ENCODE data around the gene ZNF324B. TPM values are rescaled to one million over a fixed set of nuclear protein-coding genes. Genes with fewer than 3 reads are reported as not detected.

The ZNF324B gene
- total and polyA plus RNA-seq, 2 of the 4 experiments (the other 2 are of a cell fraction) = 3.5 to 4.1 TPM

DNA sequence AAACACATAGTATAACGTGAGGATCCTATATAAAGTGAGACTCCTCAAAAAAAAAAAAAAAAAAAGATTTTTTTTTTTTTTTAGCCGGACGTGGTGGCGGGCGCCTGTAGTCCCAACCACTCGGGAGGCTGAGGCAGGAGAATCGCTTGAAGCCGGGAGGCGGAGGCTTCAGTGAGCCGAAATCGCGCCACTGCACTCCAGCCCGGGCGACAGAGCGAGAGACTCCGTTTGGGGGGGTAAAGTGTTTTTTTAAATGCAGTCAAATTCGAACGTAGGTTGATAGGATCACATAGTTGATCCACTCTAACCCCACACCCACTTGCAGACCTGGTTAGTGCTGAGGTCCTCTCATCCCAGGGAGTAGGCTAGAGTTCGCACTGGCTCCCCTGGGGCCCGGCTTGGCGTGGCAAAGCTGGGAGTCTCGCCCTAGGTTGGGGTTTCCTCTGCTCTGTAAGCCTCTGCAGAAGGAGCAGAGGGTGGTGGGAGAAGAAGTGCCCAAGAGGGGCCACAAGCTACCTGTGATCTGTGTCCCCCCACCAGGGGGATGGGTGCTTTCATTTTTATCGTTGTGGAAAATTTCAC, 49.5 kb upstream of the ZNF324B start:
- no peak overlapping the region for H3K23ac ChIP-seq (ENCODE audit: low read depth, low read length)
- peaks cover 7 to 18% of the 10 kb centered on the region in 2 experiments; a peak in 3 of 4 replicates for H3K79me1 ChIP-seq (ENCODE audit: low read depth in 1 of 2, low read length in 2 of 2)
- peaks cover 5% of the 10 kb centered on the region for H3K9me1 ChIP-seq (ENCODE audit: insufficient read depth, low read length)
- no peak overlapping the region for H3K4ac ChIP-seq (ENCODE audit: low read depth, low read length)
- ChIA-PET CTCF (no interaction called here), POLR2A (ENCODE audit: unreplicated experiment) (no interaction called here)
- H2BK120ac ChIP-seq (ENCODE audit: low read depth, low read length) = no peak overlapping the region
- H3K4me2 ChIP-seq (ENCODE audit: low read depth, low read length) = peak overlapping the region; percentile 81
- H3K14ac ChIP-seq (replicated peaks; ENCODE audit: low read depth, low read length) = no peak overlapping the region
- no peak overlapping the region for H4K8ac ChIP-seq (ENCODE audit: low read depth in 2 of 2, low read length in 2 of 2)
- no TSS peak for BruUV-seq (replicated peaks)
- no peak overlapping the region for H2BK20ac ChIP-seq (ENCODE audit: low read depth, low read length)
- H4K5ac ChIP-seq (ENCODE audit: low read depth, low read length) = no peak overlapping the region
- no peak overlapping the region for H3K27ac ChIP-seq (ENCODE audit: insufficient read depth, low read length)
- dilution Hi-C loops (cut with HindIII; ENCODE audit: low sequenced_read_pairs, unreplicated experiment) (no loop called here), in situ Hi-C loops (cut with MboI; ENCODE audit: low sequenced_read_pairs) (no loop called here), intact Hi-C loops (cut with micrococcal nuclease) (no loop called here)
- TF ChIP-seq RFX5 (IDR thresholded peaks at IDR 0.05; ENCODE audit: low read depth, low read length) (no peak), MAZ (IDR thresholded peaks at IDR 0.05; ENCODE audit: borderline replicate concordance, low read depth, low read length) (no peak), RCOR1 (IDR thresholded peaks at IDR 0.05; ENCODE audit: insufficient replicate concordance, low read length) (no peak), MAFK (IDR thresholded peaks at IDR 0.05; ENCODE audit: low read depth, low read length) (no peak), CHD1 (IDR thresholded peaks at IDR 0.05; ENCODE audit: low read depth, low read length) (no peak), MXI1 (IDR thresholded peaks at IDR 0.05; ENCODE audit: borderline replicate concordance, low read depth, low read length) (no peak), CEBPB (IDR thresholded peaks at IDR 0.05; ENCODE audit: low read depth, low read length) (no peak), NFE2L2 (IDR thresholded peaks at IDR 0.05; ENCODE audit: low read depth, low read length) (no peak), RAD21 (IDR thresholded peaks at IDR 0.05; ENCODE audit: low read length) (no peak), SMC3 (IDR thresholded peaks at IDR 0.05; ENCODE audit: low read depth, low read length) (no peak), POLR2A (IDR thresholded peaks at IDR 0.05; ENCODE audit: low read depth, low read length) (no peak), FOS (IDR thresholded peaks at IDR 0.05; ENCODE audit: low read depth, low read length) (no peak), BHLHE40 (IDR thresholded peaks at IDR 0.05; ENCODE audit: low read depth, low read length) (no peak)
- TF ChIP-seq, protein P1, sequence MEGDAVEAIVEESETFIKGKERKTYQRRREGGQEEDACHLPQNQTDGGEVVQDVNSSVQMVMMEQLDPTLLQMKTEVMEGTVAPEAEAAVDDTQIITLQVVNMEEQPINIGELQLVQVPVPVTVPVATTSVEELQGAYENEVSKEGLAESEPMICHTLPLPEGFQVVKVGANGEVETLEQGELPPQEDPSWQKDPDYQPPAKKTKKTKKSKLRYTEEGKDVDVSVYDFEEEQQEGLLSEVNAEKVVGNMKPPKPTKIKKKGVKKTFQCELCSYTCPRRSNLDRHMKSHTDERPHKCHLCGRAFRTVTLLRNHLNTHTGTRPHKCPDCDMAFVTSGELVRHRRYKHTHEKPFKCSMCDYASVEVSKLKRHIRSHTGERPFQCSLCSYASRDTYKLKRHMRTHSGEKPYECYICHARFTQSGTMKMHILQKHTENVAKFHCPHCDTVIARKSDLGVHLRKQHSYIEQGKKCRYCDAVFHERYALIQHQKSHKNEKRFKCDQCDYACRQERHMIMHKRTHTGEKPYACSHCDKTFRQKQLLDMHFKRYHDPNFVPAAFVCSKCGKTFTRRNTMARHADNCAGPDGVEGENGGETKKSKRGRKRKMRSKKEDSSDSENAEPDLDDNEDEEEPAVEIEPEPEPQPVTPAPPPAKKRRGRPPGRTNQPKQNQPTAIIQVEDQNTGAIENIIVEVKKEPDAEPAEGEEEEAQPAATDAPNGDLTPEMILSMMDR (conservative IDR thresholded peaks at IDR 0.05; ENCODE audit: low read depth, low read length) = no peak
- TF ChIP-seq, protein P2, sequence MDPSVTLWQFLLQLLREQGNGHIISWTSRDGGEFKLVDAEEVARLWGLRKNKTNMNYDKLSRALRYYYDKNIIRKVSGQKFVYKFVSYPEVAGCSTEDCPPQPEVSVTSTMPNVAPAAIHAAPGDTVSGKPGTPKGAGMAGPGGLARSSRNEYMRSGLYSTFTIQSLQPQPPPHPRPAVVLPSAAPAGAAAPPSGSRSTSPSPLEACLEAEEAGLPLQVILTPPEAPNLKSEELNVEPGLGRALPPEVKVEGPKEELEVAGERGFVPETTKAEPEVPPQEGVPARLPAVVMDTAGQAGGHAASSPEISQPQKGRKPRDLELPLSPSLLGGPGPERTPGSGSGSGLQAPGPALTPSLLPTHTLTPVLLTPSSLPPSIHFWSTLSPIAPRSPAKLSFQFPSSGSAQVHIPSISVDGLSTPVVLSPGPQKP (IDR thresholded peaks at IDR 0.05; ENCODE audit: borderline replicate concordance, low read depth, low read length) = no peak
- TF ChIP-seq, protein P3, sequence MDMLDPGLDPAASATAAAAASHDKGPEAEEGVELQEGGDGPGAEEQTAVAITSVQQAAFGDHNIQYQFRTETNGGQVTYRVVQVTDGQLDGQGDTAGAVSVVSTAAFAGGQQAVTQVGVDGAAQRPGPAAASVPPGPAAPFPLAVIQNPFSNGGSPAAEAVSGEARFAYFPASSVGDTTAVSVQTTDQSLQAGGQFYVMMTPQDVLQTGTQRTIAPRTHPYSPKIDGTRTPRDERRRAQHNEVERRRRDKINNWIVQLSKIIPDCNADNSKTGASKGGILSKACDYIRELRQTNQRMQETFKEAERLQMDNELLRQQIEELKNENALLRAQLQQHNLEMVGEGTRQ (IDR thresholded peaks at IDR 0.05; ENCODE audit: low read depth, low read length) = no peak
- no peak overlapping the region for H4K91ac ChIP-seq (ENCODE audit: insufficient read depth, low read depth, low read length)
- H2BK5ac ChIP-seq (ENCODE audit: low read depth, low read length, poor library complexity, severe bottlenecking) = no peak overlapping the region
- peaks cover 5% of the 10 kb centered on the region for H3K4me1 ChIP-seq (ENCODE audit: control insufficient read depth, insufficient read depth, low read length)
- peak overlapping the region; percentile 66 for H3K4me3 ChIP-seq (ENCODE audit: insufficient read depth, low read depth, low read length)
- ATAC-seq (ENCODE audit: low read depth) = no peak
- peak overlapping the region; percentile 71 for H2AFZ ChIP-seq (replicated peaks; ENCODE audit: low read length, poor library complexity)
- no CpG with 5 or more reads among the region's 23 CpGs for WGBS, 2 experiments (ENCODE audit: extremely low coverage in 2 of 2, insufficient read length in 1 of 2)
- no peaks in the 10 kb centered on the region for H3K36me3 ChIP-seq (ENCODE audit: control insufficient read depth, insufficient read depth, low read length)
- no peak overlapping the region for H3K56ac ChIP-seq (ENCODE audit: extremely low read depth, insufficient read depth, low read length)
- H3K27me3 ChIP-seq (ENCODE audit: control insufficient read depth, insufficient read depth, low read length) = no peaks in the 10 kb centered on the region
- H3K9me3 ChIP-seq (ENCODE audit: control insufficient read depth, insufficient read depth, low read length) = no peaks in the 10 kb centered on the region
- peak overlapping the region; percentile 52 for H2AK9ac ChIP-seq (replicated peaks; ENCODE audit: low read depth, low read length, poor library complexity)
- DNase-seq = no peak
- H3K9ac ChIP-seq (ENCODE audit: low read depth, low read length) = no peak overlapping the region
- no peak overlapping the region for H3K18ac ChIP-seq (ENCODE audit: low read depth, low read length)
- H2AK5ac ChIP-seq (ENCODE audit: low read depth, low read length) = no peak overlapping the region
- no peaks in the 10 kb centered on the region; the same call in 1 of the 2 replicates for H4K20me1 ChIP-seq (ENCODE audit: insufficient read depth, low read length)
- no peak overlapping the region for H2BK15ac ChIP-seq (ENCODE audit: low read depth, low read length)
